Loucy (cell line): ENCODE results near the gene TEX261.

Experiments
- H2AFZ ChIP-seq: fragments of 200-600 bp; sonication (generic); 2 replicates; pipeline ENCODE4 v1.6.0; 2016; ENCODE audit warnings: antibody characterized with exemption, mild to moderate bottlenecking, low read length, moderate library complexity
- H3F3A ChIP-seq: fragments of 200-600 bp; 2 replicates; pipeline ENCODE4 v1.6.0; 2016; ENCODE audit warnings: antibody characterized with exemption, low read depth, mild to moderate bottlenecking
- H3K27me3 ChIP-seq: fragments of 200-600 bp; sonication (generic); 2 replicates; pipeline ENCODE4 v1.6.1; 2014; ENCODE audit warnings: low read length, mild to moderate bottlenecking; ENCODE audit not compliant: insufficient read depth, poor library complexity, severe bottlenecking
- H3K36me3 ChIP-seq: fragments of 200-600 bp; sonication (generic); 2 replicates; pipeline ENCODE4 v1.6.1; 2016; ENCODE audit warnings: low read length; ENCODE audit not compliant: insufficient read depth
- H3K4me1 ChIP-seq: fragments of 200-600 bp; sonication (generic); 2 replicates; pipeline ENCODE4 v1.5.1; 2014; ENCODE audit warnings: low read length, mild to moderate bottlenecking; ENCODE audit not compliant: insufficient read depth, poor library complexity, severe bottlenecking
- H3K4me2 ChIP-seq: fragments of 200-600 bp; sonication (generic); 2 replicates; pipeline ENCODE4 v1.6.0; 2014; ENCODE audit warnings: antibody characterized with exemption, low read length, low read depth, mild to moderate bottlenecking; ENCODE audit not compliant: poor library complexity, severe bottlenecking
- H3K4me3 ChIP-seq: fragments of 200-600 bp; sonication (generic); 2 replicates; pipeline ENCODE4 v1.5.1; 2014; ENCODE audit warnings: low read length, mild to moderate bottlenecking, mixed read lengths; ENCODE audit not compliant: poor library complexity, severe bottlenecking
- H3K79me2 ChIP-seq: fragments of 200-600 bp; sonication (generic); 2 replicates; pipeline ENCODE4 v1.6.1; 2014; ENCODE audit warnings: low read length; ENCODE audit not compliant: insufficient read depth
- H3K9ac ChIP-seq: fragments of 200-600 bp; sonication (generic); 2 replicates; pipeline ENCODE4 v1.6.0; 2014; ENCODE audit warnings: mild to moderate bottlenecking, low read depth, low read length, moderate library complexity; ENCODE audit not compliant: poor library complexity, severe bottlenecking
- H3K9me2 ChIP-seq: fragments of 200-600 bp; sonication (generic); replicated peaks from 2 replicates; pipeline ENCODE4 v1.6.1; 2016; ENCODE audit warnings: low read depth, low read length, mixed read lengths
- H3K9me3 ChIP-seq: fragments of 200-600 bp; sonication (generic); 2 replicates; pipeline ENCODE4 v1.6.1; 2014; ENCODE audit warnings: mild to moderate bottlenecking, antibody characterized with exemption, low read length, low read depth; ENCODE audit not compliant: insufficient read depth
- H4K20me1 ChIP-seq: fragments of 200-600 bp; sonication (generic); 2 replicates; pipeline ENCODE4 v1.6.0; 2014; ENCODE audit warnings: antibody characterized with exemption, low read length, mild to moderate bottlenecking; ENCODE audit not compliant: insufficient read depth, poor library complexity, severe bottlenecking
- EZH2phosphoT487 ChIP-seq: fragments of 200-600 bp; IDR thresholded peaks from 2 replicates; pipeline ENCODE4 v1.6.1; 2018; ENCODE audit warnings: antibody characterized with exemption, mild to moderate bottlenecking, moderate library complexity, borderline replicate concordance
- TF ChIP-seq, protein P1 (sequence below): fragments of 200-600 bp; sonication (generic); conservative IDR thresholded peaks from 2 replicates; pipeline ENCODE4 v1.5.1; 2014; ENCODE audit warnings: mild to moderate bottlenecking, antibody characterized with exemption, low read length

Gene TEX261

DNA sequence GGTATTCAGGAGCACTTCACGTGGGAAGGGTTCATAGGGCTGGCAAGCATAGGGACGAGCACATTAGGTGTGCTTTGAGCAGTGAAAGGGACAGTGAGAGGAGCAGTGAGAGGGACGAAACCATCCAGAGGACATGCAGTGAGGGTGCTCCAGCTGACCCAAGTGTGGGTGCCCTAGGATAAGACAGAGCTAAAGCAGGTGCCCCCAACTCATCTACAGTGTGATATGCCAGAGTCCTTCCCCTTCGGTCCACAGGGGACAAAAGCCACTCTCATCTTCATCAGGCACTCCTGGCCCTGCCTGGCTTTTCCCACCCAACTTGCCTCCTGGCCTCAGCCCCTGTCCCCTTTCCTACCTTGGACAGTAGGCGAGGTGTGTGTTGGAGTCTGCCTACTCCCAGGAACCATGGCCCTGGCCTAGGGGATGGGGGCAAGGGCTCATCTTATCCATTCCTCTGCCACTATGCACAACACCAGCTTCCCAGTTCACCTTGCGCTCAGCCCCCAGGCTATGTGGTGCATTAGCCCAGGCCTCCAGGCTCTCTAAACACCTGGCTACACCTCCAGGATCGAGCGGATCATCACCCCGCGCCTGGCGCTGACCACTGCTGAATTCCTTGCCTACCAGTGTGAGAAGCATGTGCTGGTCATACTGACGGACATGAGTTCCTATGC, 32.3 kb downstream of the TEX261 start:
- H3K27me3 ChIP-seq: no peaks in the 10 kb centered on the region
- no peaks in the 10 kb centered on the region for H3K9me2 ChIP-seq
- no peak overlapping the region for H2AFZ ChIP-seq
- no peaks in the 10 kb centered on the region for H3K36me3 ChIP-seq
- no peaks in the 10 kb centered on the region for H3F3A ChIP-seq
- no peak for TF ChIP-seq EZH2phosphoT487
- TF ChIP-seq, protein P1, sequence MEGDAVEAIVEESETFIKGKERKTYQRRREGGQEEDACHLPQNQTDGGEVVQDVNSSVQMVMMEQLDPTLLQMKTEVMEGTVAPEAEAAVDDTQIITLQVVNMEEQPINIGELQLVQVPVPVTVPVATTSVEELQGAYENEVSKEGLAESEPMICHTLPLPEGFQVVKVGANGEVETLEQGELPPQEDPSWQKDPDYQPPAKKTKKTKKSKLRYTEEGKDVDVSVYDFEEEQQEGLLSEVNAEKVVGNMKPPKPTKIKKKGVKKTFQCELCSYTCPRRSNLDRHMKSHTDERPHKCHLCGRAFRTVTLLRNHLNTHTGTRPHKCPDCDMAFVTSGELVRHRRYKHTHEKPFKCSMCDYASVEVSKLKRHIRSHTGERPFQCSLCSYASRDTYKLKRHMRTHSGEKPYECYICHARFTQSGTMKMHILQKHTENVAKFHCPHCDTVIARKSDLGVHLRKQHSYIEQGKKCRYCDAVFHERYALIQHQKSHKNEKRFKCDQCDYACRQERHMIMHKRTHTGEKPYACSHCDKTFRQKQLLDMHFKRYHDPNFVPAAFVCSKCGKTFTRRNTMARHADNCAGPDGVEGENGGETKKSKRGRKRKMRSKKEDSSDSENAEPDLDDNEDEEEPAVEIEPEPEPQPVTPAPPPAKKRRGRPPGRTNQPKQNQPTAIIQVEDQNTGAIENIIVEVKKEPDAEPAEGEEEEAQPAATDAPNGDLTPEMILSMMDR: no peak
- H3K9me3 ChIP-seq: no peaks in the 10 kb centered on the region
- H3K79me2 ChIP-seq: no peaks in the 10 kb centered on the region
- peaks cover 20% of the 10 kb centered on the region for H3K4me1 ChIP-seq
- no peak overlapping the region for H3K9ac ChIP-seq
- H4K20me1 ChIP-seq: no peaks in the 10 kb centered on the region
- no peak overlapping the region for H3K4me2 ChIP-seq
- H3K4me3 ChIP-seq: no peak overlapping the region

DNA sequence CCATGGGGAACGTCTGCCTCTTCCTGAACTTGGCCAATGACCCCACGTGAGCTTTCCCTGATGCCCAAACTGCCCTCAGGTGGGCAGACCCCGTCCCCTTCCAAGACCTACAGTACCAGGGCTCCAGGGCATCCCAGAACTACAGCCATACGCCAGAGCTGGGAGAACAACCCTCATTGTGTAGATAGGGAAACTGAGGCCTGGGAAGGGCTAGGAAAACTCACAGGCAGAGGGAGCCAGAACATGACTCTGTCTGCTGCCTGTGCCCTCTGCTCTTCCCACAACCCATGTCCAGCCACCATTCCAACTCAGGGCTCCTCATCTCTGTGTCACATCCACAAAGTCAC, 33.1 kb downstream of the TEX261 start:
- Histone ChIP-seq H3K4me2 (no peak overlapping the region), H3F3A (no peaks in the 10 kb centered on the region), H3K4me3 (no peak overlapping the region), H3K27me3 (no peaks in the 10 kb centered on the region), H4K20me1 (no peaks in the 10 kb centered on the region), H3K9me2 (no peaks in the 10 kb centered on the region), H3K36me3 (no peaks in the 10 kb centered on the region), H3K79me2 (no peaks in the 10 kb centered on the region), H2AFZ (no peak overlapping the region), H3K4me1 (peaks cover 22% of the 10 kb centered on the region), H3K9me3 (no peaks in the 10 kb centered on the region), H3K9ac (no peak overlapping the region)
- no peak for TF ChIP-seq EZH2phosphoT487

- Histone ChIP-seq H3K36me3 (no peaks in the 10 kb centered on the region), H3F3A (no peaks in the 10 kb centered on the region), H2AFZ (no peak overlapping the region), H3K9me3 (no peaks in the 10 kb centered on the region), H3K79me2 (no peaks in the 10 kb centered on the region), H3K4me1 (peaks cover 22% of the 10 kb centered on the region), H3K9ac (no peak overlapping the region), H3K9me2 (no peaks in the 10 kb centered on the region), H3K27me3 (no peaks in the 10 kb centered on the region), H4K20me1 (no peaks in the 10 kb centered on the region), H3K4me3 (no peak overlapping the region), H3K4me2 (no peak overlapping the region)
- TF ChIP-seq EZH2phosphoT487: no peak
- TF ChIP-seq, protein P1: no peak
Measured at GRCh38 chr2:70960833-70961647, 33.6 kb downstream of the TEX261 start.
